Left ventricle myocardium inferior (tissue), 1 donor: Measurements from ENCODE around the gene ANP32B. TPM values are rescaled to one million over a fixed set of nuclear protein-coding genes. Genes with fewer than 3 reads are reported as not detected.
A peak's percentile ranks its signal among the peaks of the same experiment; 100 is the strongest.

Source experiments
- DNase-seq: peaks from one replicate; pipeline ENCODE4 v3.0.0-alpha.2; 2020
- H3K27ac ChIP-seq: fragments of 200-600 bp; replicated peaks from 2 replicates; pipeline ENCODE4 v1.8.0; 2021
- H3K27me3 ChIP-seq: fragments of 200-600 bp; 2 replicates; pipeline ENCODE4 v1.8.0; 2021; ENCODE audit warnings: low read depth
- H3K36me3 ChIP-seq: fragments of 200-600 bp; 2 replicates; pipeline ENCODE4 v1.8.0; 2021
- H3K4me1 ChIP-seq: fragments of 200-600 bp; 2 replicates; pipeline ENCODE4 v1.8.0; 2021
- H3K4me3 ChIP-seq: fragments of 200-600 bp; 2 replicates; pipeline ENCODE4 v1.8.0; 2021; ENCODE audit warnings: mild to moderate bottlenecking, moderate library complexity
- H3K9me3 ChIP-seq: fragments of 200-600 bp; replicated peaks from 2 replicates; pipeline ENCODE4 v1.8.0; 2021
- CTCF ChIP-seq: fragments of 200-600 bp; IDR thresholded peaks from 2 replicates; pipeline ENCODE4 v1.8.0; 2021; ENCODE audit warnings: antibody characterized with exemption, mild to moderate bottlenecking, borderline replicate concordance
- intact Hi-C: fragments of 100-400 bp; cut with micrococcal nuclease; formaldehyde crosslinking; loops from one replicate; pipeline ENCODE4 v1.11.0; 2022
- total RNA-seq: library from RNA; stranded (reverse); fragmentation: NEBNext Ultra II Directional; extraction: Animal tissue kit (Norgen Biotek cat#: 25700); gene quantifications from one replicate; pipeline ENCODE4 v1.2.1, GENCODE V29; 2021
- donor health status: DM: no; HTN: yes; CAD: no; lungs with severe emphysema.

ANP32B gene
- total RNA-seq, 1 donor from 2014 or later: 49.9 TPM

GRCh38 chr9:97962136-97962535 lies 21.0 kb upstream of the ANP32B start:
- DNase-seq: no peak
- intact Hi-C loops: no loop called here
- Histone ChIP-seq H3K27me3 (peaks cover 5% of the 10 kb centered on the region), H3K36me3 (no peaks in the 10 kb centered on the region), H3K9me3 (no peaks in the 10 kb centered on the region), H3K27ac (no peak overlapping the region), H3K4me3 (no peak overlapping the region), H3K4me1 (peaks cover 16% of the 10 kb centered on the region)
- no peak for TF ChIP-seq CTCF

- peaks cover 16% of the 10 kb centered on the region for H3K4me1 ChIP-seq
- H3K36me3 ChIP-seq: no peaks in the 10 kb centered on the region
- TF ChIP-seq CTCF: no peak
- intact Hi-C loops: no loop called here
- H3K27ac ChIP-seq: no peak overlapping the region
- H3K4me3 ChIP-seq: no peak overlapping the region
- peaks cover 6% of the 10 kb centered on the region for H3K27me3 ChIP-seq
- no peaks in the 10 kb centered on the region for H3K9me3 ChIP-seq
- DNase-seq: no peak
Observed at GRCh38 chr9:97962575-97962974, 20.6 kb upstream of the ANP32B start.

GRCh38 chr9:97963232-97963631 lies 19.9 kb upstream of the ANP32B start:
- intact Hi-C loops: no loop called here

GRCh38 chr9:97964901-97965300 lies 18.2 kb upstream of the ANP32B start:
- H3K9me3 ChIP-seq: no peaks in the 10 kb centered on the region
- intact Hi-C loops: no loop called here
- peaks cover 6% of the 10 kb centered on the region for H3K27me3 ChIP-seq
- no peak overlapping the region for H3K4me3 ChIP-seq
- no peaks in the 10 kb centered on the region for H3K36me3 ChIP-seq
- DNase-seq: no peak
- TF ChIP-seq CTCF: no peak
- H3K27ac ChIP-seq: peak overlapping the region; percentile 54
- H3K4me1 ChIP-seq: peaks cover 16% of the 10 kb centered on the region

More at GRCh38 chr9:97963232-97963631, 19.9 kb upstream of the ANP32B start:
- no peaks in the 10 kb centered on the region for H3K9me3 ChIP-seq
- peaks cover 6% of the 10 kb centered on the region for H3K27me3 ChIP-seq
- no peak for DNase-seq
- no peaks in the 10 kb centered on the region for H3K36me3 ChIP-seq
- H3K27ac ChIP-seq: no peak overlapping the region
- TF ChIP-seq CTCF: no peak
- peaks cover 16% of the 10 kb centered on the region for H3K4me1 ChIP-seq
- H3K4me3 ChIP-seq: no peak overlapping the region

- Histone ChIP-seq H3K4me1 (peaks cover 16% of the 10 kb centered on the region), H3K27ac (no peak overlapping the region), H3K9me3 (no peaks in the 10 kb centered on the region), H3K4me3 (no peak overlapping the region), H3K27me3 (peaks cover 16% of the 10 kb centered on the region), H3K36me3 (no peaks in the 10 kb centered on the region)
- intact Hi-C loops: no loop called here
- TF ChIP-seq CTCF: no peak
- DNase-seq: no peak
Observed at GRCh38 chr9:97966493-97966892, 16.6 kb upstream of the ANP32B start.

GRCh38 chr9:97969014-97969413 lies 14.1 kb upstream of the ANP32B start:
- no peaks in the 10 kb centered on the region for H3K9me3 ChIP-seq
- intact Hi-C loops: no loop called here
- TF ChIP-seq CTCF: no peak
- peaks cover 16% of the 10 kb centered on the region for H3K27me3 ChIP-seq
- no peak for DNase-seq
- peaks cover 7% of the 10 kb centered on the region for H3K4me1 ChIP-seq
- H3K36me3 ChIP-seq: no peaks in the 10 kb centered on the region
- no peak overlapping the region for H3K27ac ChIP-seq
- no peak overlapping the region for H3K4me3 ChIP-seq
